Tibial artery (tissue), 4 donors: Measurements from ENCODE around the gene GRAMD2B.

Experiments
- DNase-seq, 2 donors: peaks; one replicate each; pipeline ENCODE4 v3.0.0-alpha.2; 2019
- H3K27ac ChIP-seq, 2 donors: fragments of 200-600 bp; sonication (generic) in 1 of 2; 1 replicate in 1 of 2; 2 replicates in 1 of 2; pipeline ENCODE4 v1.5.1; 2018 to 2019; ENCODE audit warnings: mild to moderate bottlenecking in 1 of 2
- H3K27me3 ChIP-seq, 2 donors: fragments of 200-600 bp; sonication (generic) in 1 of 2; one replicate each; pipeline versions ENCODE4 v1.5.1 to v1.6.0; 2016 to 2019
- H3K36me3 ChIP-seq, 3 donors: fragments of 200-600 bp; sonication (generic) in 2 of 3; one replicate each; pipeline ENCODE4 v1.5.1; 2016 to 2019; ENCODE audit warnings: mild to moderate bottlenecking in 2 of 3
- H3K4me1 ChIP-seq, 4 donors: fragments of 200-600 bp; sonication (generic) in 2 of 4; 1 replicate in 3 of 4; 2 replicates in 1 of 4; pipeline ENCODE4 v1.5.1; 2016 to 2019
- H3K4me3 ChIP-seq, 2 donors: fragments of 200-600 bp; sonication (generic) in 1 of 2; 1 replicate in 1 of 2; 2 replicates in 1 of 2; pipeline ENCODE4 v1.5.1; 2018 to 2019; ENCODE audit warnings: mild to moderate bottlenecking in 2 of 2
- H3K9me3 ChIP-seq, 3 donors: fragments of 200-600 bp; sonication (generic) in 1 of 3; one replicate each; pipeline ENCODE4 v1.5.1; 2016 to 2019
- intact Hi-C: fragments of 100-400 bp; cut with DNase I; formaldehyde crosslinking; loops from one replicate; pipeline ENCODE4 v1.15.0; 2023; ENCODE audit warnings: low total_unique reads
- TF ChIP-seq, protein P1 (sequence below), 2 experiments: fragments of 200-600 bp in 1 of 2; fragments of 450-650 bp in 1 of 2; IDR thresholded peaks; one replicate each; pipeline ENCODE4 v1.5.1; 2017 to 2019; ENCODE audit warnings: antibody characterized with exemption in 2 of 2, mild to moderate bottlenecking in 1 of 2, moderate library complexity in 1 of 2

GRAMD2B gene

DNA sequence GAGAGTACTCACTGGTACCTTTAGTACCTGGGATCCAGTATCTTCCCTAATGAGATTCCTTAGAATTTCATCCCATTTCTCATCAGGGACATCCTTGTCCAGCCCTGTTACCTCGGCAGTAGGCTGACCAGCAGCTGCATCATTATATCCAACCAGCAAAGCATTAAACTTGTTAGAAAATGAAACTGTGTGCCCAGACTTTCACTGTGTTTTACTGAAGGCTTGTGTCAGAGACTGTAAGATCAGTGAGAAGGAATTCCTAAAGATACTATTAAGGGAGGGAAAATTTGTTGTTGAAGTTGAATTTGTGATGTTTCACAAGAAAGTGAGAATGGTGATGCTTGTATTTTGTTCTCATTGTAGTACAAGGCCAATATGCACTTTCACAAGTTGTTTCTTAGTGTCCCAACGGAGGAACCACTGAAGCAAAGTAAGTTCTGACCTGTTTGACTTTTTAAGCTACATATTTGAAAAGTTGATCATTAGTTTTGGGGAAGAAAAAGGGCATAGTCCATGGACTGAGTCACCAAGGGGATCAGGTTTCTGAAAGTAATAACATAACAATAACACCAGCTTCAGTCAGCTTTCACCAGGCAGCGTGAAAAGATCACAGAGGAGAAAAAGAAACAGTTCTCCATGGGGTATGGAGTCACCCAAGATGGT is 48.8 kb downstream of the GRAMD2B start:
- no peak overlapping the region for H3K4me3 ChIP-seq
- H3K27ac ChIP-seq: peak overlapping the region; percentile 31 to 41
- no peaks in the 10 kb centered on the region for H3K27me3 ChIP-seq
- no peak for DNase-seq
- intact Hi-C loops: no loop called here
- no peaks in the 10 kb centered on the region for H3K9me3 ChIP-seq
- TF ChIP-seq, protein P1, sequence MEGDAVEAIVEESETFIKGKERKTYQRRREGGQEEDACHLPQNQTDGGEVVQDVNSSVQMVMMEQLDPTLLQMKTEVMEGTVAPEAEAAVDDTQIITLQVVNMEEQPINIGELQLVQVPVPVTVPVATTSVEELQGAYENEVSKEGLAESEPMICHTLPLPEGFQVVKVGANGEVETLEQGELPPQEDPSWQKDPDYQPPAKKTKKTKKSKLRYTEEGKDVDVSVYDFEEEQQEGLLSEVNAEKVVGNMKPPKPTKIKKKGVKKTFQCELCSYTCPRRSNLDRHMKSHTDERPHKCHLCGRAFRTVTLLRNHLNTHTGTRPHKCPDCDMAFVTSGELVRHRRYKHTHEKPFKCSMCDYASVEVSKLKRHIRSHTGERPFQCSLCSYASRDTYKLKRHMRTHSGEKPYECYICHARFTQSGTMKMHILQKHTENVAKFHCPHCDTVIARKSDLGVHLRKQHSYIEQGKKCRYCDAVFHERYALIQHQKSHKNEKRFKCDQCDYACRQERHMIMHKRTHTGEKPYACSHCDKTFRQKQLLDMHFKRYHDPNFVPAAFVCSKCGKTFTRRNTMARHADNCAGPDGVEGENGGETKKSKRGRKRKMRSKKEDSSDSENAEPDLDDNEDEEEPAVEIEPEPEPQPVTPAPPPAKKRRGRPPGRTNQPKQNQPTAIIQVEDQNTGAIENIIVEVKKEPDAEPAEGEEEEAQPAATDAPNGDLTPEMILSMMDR (IDR thresholded peaks at IDR 0.05): no peak
- H3K36me3 ChIP-seq: peaks cover 44 to 61% (median 58%) of the 10 kb centered on the region in 3 donors
- H3K4me1 ChIP-seq: peaks cover 0 to 12% (median 7%) of the 10 kb centered on the region in 4 donors

DNA sequence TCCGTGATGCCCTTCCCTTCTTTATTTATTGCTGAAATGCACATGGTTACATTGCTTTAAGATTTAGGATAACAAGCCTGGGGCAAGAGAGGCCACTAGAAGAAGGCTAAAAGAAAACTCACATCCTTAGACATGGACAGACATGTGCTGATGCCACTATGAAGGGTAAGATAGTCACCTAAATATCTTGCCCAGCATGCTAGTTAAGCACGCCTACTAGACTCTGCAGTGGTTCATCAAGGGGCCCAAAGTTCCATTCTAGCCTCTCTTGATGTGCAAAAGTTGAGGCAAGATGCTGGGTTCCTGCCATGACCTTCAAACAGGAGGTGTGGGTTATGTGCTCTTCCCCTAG is 49.3 kb downstream of the GRAMD2B start:
- Histone ChIP-seq H3K36me3 (peaks cover 44 to 61% (median 58%) of the 10 kb centered on the region in 3 donors), H3K9me3 (no peaks in the 10 kb centered on the region), H3K27ac (peak overlapping the region in 1 of 2 donors; percentile 41), H3K4me1 (peaks cover 0 to 17% (median 12%) of the 10 kb centered on the region in 4 donors), H3K27me3 (no peaks in the 10 kb centered on the region), H3K4me3 (no peak overlapping the region)
- TF ChIP-seq, protein P1 (IDR thresholded peaks at IDR 0.05): no peak
- intact Hi-C loops: no loop called here
- no peak for DNase-seq

DNA sequence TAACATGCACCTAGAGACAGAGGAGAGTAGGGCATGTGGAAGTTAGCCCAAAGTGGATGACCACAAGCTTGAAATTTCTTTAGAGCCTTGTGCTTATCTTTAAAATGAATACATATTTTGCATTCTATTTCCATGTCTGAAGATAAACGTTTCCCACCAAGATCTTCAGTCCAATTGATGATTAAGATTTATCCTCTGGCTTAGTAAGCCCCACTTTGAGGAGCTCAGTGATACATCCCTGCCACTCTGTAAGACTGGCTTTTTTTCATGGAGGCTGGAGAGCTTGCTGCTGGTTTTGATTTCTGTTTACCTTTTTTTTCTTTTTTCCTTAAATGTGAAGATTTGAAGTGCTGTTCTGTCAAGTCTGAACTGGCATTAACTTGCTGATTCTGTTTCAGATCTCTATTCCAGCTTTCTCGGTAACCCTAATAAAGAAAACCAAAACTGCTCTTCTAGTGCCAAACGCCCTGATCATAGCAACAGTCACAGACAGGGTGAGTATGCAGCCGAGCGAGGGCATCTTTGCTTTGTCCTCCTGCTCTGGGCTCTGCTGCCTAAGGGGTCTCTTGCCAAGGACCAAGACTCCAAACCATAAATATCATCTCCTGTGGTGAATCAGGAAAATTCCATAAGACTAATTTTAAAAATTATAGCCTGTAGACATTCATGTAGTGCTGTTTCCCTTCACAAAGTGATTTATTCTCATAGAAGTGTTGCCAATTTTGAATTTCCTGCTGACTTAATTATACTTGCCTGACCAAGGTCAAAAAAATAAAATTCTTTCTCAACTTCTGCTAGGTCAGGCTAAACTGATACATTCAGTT is 54.3 kb downstream of the GRAMD2B start:
- Histone ChIP-seq H3K4me1 (peaks cover 0 to 43% (median 25%) of the 10 kb centered on the region in 4 donors), H3K27me3 (no peaks in the 10 kb centered on the region), H3K27ac (peak overlapping the region; percentile 67 to 69), H3K9me3 (no peaks in the 10 kb centered on the region), H3K36me3 (peaks cover 44 to 55% (median 54%) of the 10 kb centered on the region in 3 donors), H3K4me3 (peak overlapping the region in 1 of 2 donors; percentile 16)
- no peak for DNase-seq
- TF ChIP-seq, protein P1 (IDR thresholded peaks at IDR 0.05): no peak
- intact Hi-C loops: no loop called here

DNA sequence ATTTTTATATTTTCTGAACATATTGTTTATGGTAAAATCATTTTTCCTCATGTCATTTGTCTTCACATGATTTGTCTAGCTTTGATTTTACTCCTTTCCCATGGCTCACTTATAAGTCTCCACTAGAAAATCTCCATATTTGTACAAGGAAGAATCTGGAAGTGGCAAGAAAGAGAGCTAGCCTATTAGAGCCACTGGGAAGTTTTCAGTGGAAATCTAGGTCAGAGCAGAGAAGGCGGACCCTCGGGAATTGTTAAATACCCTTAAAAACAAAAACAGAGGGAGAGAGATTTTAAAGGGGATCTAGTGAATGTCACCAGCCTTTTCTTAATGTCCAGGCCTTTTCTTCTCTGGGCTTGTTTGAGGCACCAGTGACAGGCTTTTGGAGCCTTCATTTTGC is 56.6 kb downstream of the GRAMD2B start:
- TF ChIP-seq, protein P1 (IDR thresholded peaks at IDR 0.05): no peak
- H3K4me1 ChIP-seq: peaks cover 0 to 42% (median 25%) of the 10 kb centered on the region in 4 donors
- H3K9me3 ChIP-seq: no peaks in the 10 kb centered on the region
- H3K4me3 ChIP-seq: no peak overlapping the region
- intact Hi-C loops: no loop called here
- H3K27me3 ChIP-seq: no peaks in the 10 kb centered on the region
- no peak for DNase-seq
- peaks cover 44 to 58% (median 50%) of the 10 kb centered on the region in 3 donors for H3K36me3 ChIP-seq
- H3K27ac ChIP-seq: peak overlapping the region; percentile 67 to 69

DNA sequence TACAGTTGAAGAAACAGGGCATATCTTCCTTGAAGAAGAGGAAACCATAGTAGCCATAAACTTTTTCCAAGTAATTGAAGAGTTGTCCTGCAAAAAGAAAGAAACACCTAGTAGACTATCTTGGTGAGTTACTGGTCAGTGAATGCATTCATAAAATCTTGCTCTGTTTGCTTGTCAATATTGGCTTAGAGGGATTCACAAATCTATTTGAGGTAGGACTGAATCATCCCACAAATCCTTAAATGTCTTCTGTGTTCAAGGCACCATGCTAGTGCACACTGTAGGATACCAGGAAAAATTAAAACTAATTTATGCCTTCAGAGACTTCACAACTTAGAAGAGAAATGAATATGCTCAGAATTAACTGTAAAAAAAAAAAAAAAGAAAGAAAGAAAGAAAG is 57.6 kb downstream of the GRAMD2B start:
- H3K4me1 ChIP-seq: peaks cover 0 to 46% (median 25%) of the 10 kb centered on the region in 4 donors
- peak overlapping the region in 1 of 2 donors; percentile 69 for H3K27ac ChIP-seq
- peaks cover 48 to 64% (median 57%) of the 10 kb centered on the region in 3 donors for H3K36me3 ChIP-seq
- H3K4me3 ChIP-seq: no peak overlapping the region
- no peaks in the 10 kb centered on the region for H3K27me3 ChIP-seq
- intact Hi-C loops: no loop called here
- H3K9me3 ChIP-seq: no peaks in the 10 kb centered on the region
- TF ChIP-seq, protein P1 (IDR thresholded peaks at IDR 0.05): no peak
- DNase-seq: no peak
